HG02938 (cell line): ENCODE results near the gene DNAJC5G.
"Not testable (repeated sequence)": the region's sequence is repeated elsewhere in the genome, so short reads cannot be mapped to it uniquely, and the experiment has no call there.

Experiments
- ATAC-seq: cut with Tn5 transposase; IDR thresholded peaks from one replicate; pipeline ENCODE4 v1.9.1; 2021; ENCODE audit warnings: mild to moderate bottlenecking, moderate library complexity; ENCODE audit not compliant: unreplicated experiment

DNAJC5G gene

DNA sequence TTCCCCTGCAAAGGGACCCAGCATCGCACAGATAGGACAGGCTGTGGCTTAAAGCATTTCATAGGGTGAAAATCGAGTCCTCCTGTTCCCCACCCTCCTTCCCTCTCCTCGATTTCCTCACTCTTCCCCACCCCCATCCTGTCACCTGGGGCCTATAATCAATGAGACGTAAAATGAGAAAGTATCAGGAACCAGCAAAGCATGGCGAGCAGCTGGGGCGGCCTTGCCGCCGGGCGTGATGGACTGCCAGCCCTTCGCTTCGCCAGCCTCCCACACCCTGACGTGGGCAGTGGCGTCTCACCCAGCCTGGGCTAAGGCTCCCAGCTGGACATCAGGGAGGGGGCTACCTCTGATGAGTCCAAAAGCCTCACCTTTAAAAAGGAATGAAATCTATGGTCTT is 23.5 kb upstream of the DNAJC5G start:
- ATAC-seq, result no peak

DNA sequence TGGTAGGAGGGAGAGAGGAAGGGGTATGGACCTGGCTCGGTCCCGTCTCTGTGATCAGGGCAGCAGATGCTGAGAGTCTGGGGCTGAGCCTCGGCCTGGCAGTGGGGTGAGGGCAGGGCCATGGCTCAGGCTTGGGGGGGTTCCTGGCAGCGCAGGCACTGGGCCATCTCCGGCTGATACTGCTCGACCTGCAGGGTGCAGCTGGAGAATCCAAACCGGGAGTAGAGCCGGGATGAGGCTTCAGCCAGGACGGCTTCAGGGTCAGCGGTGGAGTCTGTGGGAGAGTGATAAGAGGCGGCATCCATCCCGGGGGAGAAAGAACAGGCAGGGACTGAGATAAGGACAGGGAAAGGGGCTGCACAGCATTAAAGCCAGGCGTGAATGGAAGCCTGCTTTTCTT is 20.0 kb upstream of the DNAJC5G start:
- no peak for ATAC-seq

DNA sequence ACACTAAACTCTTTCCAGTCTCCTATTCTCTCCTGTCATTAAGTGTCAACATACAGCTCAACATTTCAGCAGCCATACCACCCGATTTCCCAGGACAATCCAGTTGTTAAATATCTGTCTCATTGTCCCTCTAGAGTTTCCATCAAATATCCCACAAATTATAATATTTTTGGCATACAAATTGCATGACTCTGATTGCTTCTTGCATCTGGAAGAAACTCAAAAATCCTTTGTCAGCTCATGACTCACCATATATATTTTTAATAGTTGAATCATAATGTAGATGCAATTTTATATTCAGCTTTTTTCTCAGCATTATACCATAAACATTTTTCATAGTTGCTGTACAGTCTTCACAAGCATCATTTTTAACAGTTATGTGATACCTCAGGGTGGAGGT is 19.6 kb upstream of the DNAJC5G start:
- ATAC-seq, result no peak

- ATAC-seq, result no peak
Measured at GRCh38 chr2:27256855-27257454, 18.3 kb upstream of the DNAJC5G start.

- ATAC-seq, result no peak
Measured at GRCh38 chr2:27258051-27258450, 17.2 kb upstream of the DNAJC5G start.

- no peak for ATAC-seq
Measured at GRCh38 chr2:27261241-27261925, 13.8 kb upstream of the DNAJC5G start.

GRCh38 chr2:27261926-27262298 is 13.3 kb upstream of the DNAJC5G start:
- no peak for ATAC-seq

- no peak for ATAC-seq
Measured at GRCh38 chr2:27262379-27263286, 12.6 kb upstream of the DNAJC5G start, which contains the start of gene SLC30A3. Gene SLC30A3, minus strand, starts transcription at chr2:27263047. Its CDS starts 141 bp downstream, at chr2:27262906.

- no peak for ATAC-seq
Measured at GRCh38 chr2:27263287-27264252, 11.7 kb upstream of the DNAJC5G start.

DNA sequence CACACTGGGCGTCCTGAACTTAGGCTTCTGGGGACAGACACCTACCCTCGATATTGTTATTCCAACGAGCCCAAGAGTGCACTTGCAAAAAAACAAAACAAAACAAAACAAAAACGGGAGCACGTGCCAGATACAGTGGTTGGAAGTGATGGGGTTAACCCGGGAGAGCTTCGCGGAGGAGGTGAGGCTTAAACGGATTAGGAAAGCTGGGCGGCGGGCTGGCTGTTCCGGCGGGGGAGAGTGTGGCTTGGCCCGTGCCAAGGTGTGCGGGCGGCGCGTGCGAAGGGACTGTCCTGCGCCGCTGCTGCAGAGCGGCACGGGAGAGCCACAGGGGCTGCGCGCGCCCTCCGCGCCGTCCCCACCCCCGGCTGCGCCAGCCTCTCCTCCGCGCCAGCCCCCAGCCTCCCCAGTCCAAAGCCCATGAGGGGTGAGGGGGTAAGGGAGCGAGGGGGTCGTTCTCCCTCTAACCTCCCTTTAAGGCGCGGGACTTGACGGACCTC is 10.9 kb upstream of the DNAJC5G start:
- no peak for ATAC-seq

GRCh38 chr2:27264753-27265535 is 10.3 kb upstream of the DNAJC5G start:
- no peak for ATAC-seq

GRCh38 chr2:27265536-27265870 is 9.7 kb upstream of the DNAJC5G start:
- no peak for ATAC-seq

- not testable (repeated sequence) for ATAC-seq
Measured at GRCh38 chr2:27268296-27268695, 6.9 kb upstream of the DNAJC5G start.

GRCh38 chr2:27270131-27270530 is 5.1 kb upstream of the DNAJC5G start:
- ATAC-seq, result no peak

- ATAC-seq, result no peak
Measured at GRCh38 chr2:27270670-27271069, 4.6 kb upstream of the DNAJC5G start.

GRCh38 chr2:27271631-27272340 is 3.4 kb upstream of the DNAJC5G start:
- ATAC-seq, result no peak

- ATAC-seq, result not testable (repeated sequence)
Measured at GRCh38 chr2:27272537-27273522, 2.4 kb upstream of the DNAJC5G start.

GRCh38 chr2:27278010-27278409 is 2.8 kb downstream of the DNAJC5G start:
- ATAC-seq, result no peak
